CD4-positive, alpha-beta T cell treated with Interleukin-1 beta for 1 hour (primary cell): Measurements from ENCODE around the gene SYNE2.
"Not testable (repeated sequence)": the region's sequence is repeated elsewhere in the genome, so short reads cannot be mapped to it uniquely, and the experiment has no call there.

Experiments used
- DNase-seq, 2 donors: peaks; one replicate each; pipeline ENCODE4 v3.0.0-alpha.2; 2020 to 2022

Gene SYNE2

GRCh38 chr14:63972323-63972932 is 119.6 kb downstream of the SYNE2 start:
- DNase-seq, result no peak

GRCh38 chr14:63974176-63974575 is 121.4 kb downstream of the SYNE2 start:
- no peak for DNase-seq

- no peak for DNase-seq
Measured at GRCh38 chr14:63981569-63981968, 128.8 kb downstream of the SYNE2 start.

- DNase-seq, result no peak
Measured at GRCh38 chr14:63982156-63982555, 129.4 kb downstream of the SYNE2 start.

GRCh38 chr14:63982629-63983028 is 129.8 kb downstream of the SYNE2 start:
- no peak for DNase-seq

GRCh38 chr14:63986789-63987533 is 134.2 kb downstream of the SYNE2 start:
- DNase-seq, result no peak

GRCh38 chr14:63988579-63988978 is 135.8 kb downstream of the SYNE2 start:
- no peak for DNase-seq

- DNase-seq, result no peak
Measured at GRCh38 chr14:63991833-63992232, 139.0 kb downstream of the SYNE2 start.

GRCh38 chr14:63992858-63993257 is 140.1 kb downstream of the SYNE2 start:
- no peak for DNase-seq

GRCh38 chr14:63993992-63994391 is 141.2 kb downstream of the SYNE2 start:
- DNase-seq, result peak in 1 of 2 donors; percentile 10

- no peak for DNase-seq
Measured at GRCh38 chr14:63995285-63995684, 142.5 kb downstream of the SYNE2 start.

GRCh38 chr14:63996016-63996415 is 143.2 kb downstream of the SYNE2 start:
- no peak for DNase-seq

GRCh38 chr14:63996625-63997220 is 143.9 kb downstream of the SYNE2 start:
- DNase-seq, result no peak

GRCh38 chr14:64000749-64001148 is 147.9 kb downstream of the SYNE2 start:
- DNase-seq, result no peak

GRCh38 chr14:64005822-64006221 is 153.0 kb downstream of the SYNE2 start:
- DNase-seq, result no peak

- DNase-seq, result no peak
Measured at GRCh38 chr14:64008016-64008415, 155.2 kb downstream of the SYNE2 start.

- DNase-seq, result no peak
Measured at GRCh38 chr14:64012003-64012402, 159.2 kb downstream of the SYNE2 start.

- no peak for DNase-seq
Measured at GRCh38 chr14:64012720-64013119, 159.9 kb downstream of the SYNE2 start.

GRCh38 chr14:64025479-64025878 is 172.7 kb downstream of the SYNE2 start:
- DNase-seq, result no peak

GRCh38 chr14:64026600-64026999 is 173.8 kb downstream of the SYNE2 start:
- no peak for DNase-seq

- no peak for DNase-seq
Measured at GRCh38 chr14:64035143-64035542, 182.3 kb downstream of the SYNE2 start.

- DNase-seq, result not testable (repeated sequence)
Measured at GRCh38 chr14:64037869-64038745, 185.3 kb downstream of the SYNE2 start.

- no peak for DNase-seq
Measured at GRCh38 chr14:64038841-64039542, 186.2 kb downstream of the SYNE2 start.
